GM18909 (cell line): ENCODE data around the gene GPN1.
"Not testable (repeated sequence)": the region's sequence is repeated elsewhere in the genome, so short reads cannot be mapped to it uniquely, and the experiment has no call there.

ENCODE experiments used
- ATAC-seq: cut with Tn5 transposase; IDR thresholded peaks from one replicate; pipeline ENCODE4 v1.9.1; 2021; ENCODE audit warnings: mild to moderate bottlenecking; ENCODE audit not compliant: unreplicated experiment, poor library complexity

Gene GPN1

DNA sequence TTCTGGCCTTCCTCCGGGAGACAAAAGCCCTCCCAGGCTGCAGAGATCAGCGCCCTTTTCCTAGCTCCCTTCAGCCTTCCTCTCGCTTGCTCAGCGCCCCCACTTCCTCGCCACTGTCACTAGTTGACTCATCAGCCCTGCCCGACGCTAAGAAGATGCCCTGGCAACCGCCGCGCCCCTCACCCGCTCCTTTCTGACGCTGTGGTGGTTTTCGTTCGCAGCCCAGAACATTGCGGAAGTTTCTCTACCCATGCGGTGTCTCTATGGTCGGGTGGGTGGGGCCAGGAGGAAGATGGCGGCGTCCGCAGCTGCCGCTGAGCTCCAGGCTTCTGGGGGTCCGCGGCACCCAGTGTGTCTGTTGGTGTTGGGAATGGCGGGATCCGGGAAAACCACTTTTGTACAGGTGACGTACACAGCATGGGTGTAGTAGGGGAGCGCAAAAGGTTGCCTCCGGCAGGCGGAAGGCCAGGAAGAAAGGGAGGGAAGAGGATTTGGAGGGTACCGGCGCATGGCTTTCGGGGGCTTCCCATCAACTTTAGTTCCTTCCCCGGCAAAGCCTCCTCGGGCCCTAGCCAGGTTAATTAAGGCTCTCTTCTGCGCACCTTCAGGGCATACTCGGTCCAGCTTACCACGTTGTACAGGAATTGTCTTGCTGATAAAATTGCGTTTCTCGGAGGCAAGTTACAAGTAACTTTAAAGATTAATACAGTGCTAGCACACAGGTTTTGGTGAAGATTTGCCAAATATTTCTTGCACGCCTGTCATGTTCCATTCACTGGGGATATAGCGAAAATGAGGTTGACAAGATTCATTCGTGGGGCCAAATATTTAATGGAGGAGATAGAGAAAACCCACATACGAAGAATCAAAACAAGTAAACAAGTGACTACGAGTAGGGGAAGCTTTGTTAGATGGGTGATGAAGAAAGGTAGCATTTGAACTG is at the start of gene GPN1, which contains the start of gene CCDC121:
Gene GPN1 (plus strand): TSS at position 284 of the 943 bp plus-strand sequence. CDS start 9 bp downstream, at position 293.
Gene CCDC121 (minus strand): TSS at position 246 of the 943 bp plus-strand sequence. CDS start 1,213 bp downstream, outside the sequence.
- peak; percentile 97 for ATAC-seq

DNA sequence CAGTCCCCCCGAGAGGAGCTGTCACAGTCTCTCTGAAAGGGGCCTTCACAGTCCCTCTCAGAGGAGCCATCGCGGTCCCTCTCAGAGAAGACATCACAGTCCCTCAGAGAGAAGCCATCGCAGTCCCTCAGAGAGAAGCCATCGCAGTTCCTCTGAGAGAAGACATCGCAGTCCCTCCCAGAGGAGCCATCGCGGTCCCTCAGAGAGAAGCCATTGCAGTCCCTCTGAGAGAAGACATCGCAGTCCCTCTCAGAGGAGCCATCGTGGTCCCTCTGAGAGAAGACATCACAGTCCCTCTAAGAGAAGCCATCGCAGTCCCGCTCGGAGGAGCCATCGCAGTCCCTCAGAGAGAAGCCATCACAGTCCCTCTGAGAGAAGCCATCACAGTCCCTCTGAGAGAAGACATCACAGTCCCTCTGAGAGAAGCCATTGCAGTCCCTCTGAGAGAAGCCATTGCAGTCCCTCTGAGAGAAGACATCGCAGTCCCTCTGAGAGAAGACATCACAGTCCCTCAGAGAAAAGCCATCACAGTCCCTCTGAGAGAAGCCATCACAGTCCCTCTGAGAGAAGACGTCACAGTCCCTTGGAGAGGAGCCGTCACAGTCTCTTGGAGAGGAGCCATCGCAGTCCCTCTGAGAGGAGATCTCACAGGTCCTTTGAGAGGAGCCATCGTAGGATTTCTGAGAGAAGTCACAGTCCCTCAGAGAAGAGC is 47.3 kb upstream of the GPN1 start:
- ATAC-seq, result no peak

DNA sequence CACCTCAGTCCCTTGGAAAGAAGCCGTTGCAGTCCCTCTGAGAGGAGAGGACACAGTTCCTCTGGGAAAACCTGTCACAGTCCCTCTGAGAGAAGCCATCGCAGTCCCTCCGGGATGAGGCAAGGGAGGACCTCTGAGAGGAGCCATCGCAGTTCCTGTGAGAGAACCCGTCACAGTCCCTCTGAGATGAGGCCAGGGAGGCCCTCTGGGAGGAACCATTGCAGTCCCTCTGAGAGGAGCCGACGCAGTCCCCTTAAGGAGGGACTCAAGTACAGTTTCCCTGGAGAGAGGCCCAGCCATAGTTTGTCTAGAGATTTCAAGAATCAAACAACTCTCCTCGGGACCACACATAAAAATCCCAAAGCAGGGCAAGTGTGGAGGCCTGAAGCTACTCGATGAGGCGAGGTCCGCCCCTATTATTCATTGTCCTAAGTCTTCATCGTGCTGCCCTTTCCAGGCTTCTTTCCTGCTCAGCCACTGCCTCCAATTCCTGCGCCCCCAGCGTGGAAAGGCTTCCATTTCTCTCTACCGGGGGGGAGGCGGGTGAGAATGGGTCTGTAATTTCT is 46.6 kb upstream of the GPN1 start:
- no peak for ATAC-seq

DNA sequence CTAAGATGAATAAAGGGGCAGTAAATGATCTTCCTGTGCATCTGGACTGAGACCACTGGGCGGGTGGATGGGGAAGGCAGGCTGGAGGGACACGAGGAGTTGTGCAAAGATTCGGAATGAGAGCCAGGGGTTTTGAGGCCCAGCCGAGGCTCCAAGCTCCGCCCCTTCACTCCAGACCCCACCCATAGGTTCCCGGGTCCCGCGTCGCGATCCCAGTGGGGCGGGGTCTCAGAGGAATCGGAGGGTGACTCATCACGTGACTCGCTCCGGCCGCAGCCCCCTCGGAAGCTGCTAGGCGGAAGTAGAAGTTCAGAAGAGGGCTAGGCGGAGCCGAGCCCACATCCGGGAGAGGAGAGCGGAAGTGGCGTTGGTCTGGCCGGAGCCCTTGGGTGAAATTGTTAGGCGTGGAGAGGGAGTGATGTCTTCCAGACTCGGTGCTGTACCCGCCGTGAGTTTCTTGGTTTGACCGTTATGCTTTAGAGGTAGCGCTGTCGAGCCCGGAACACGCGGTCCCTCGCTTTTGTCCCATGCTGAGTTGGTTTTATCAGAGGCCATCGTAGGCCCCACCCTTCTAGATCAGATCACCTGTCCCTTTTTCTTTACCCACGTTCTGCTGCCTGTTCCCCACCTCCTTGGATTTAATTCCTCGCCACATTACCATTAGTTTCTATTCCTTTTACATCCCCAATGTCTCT is 46.0 kb upstream of the GPN1 start, which contains the start of gene ZNF512:
Gene ZNF512 (plus strand): TSS at position 348 of the 695 bp plus-strand sequence. CDS start 71 bp downstream, at position 419.
- peak; percentile 94 for ATAC-seq

DNA sequence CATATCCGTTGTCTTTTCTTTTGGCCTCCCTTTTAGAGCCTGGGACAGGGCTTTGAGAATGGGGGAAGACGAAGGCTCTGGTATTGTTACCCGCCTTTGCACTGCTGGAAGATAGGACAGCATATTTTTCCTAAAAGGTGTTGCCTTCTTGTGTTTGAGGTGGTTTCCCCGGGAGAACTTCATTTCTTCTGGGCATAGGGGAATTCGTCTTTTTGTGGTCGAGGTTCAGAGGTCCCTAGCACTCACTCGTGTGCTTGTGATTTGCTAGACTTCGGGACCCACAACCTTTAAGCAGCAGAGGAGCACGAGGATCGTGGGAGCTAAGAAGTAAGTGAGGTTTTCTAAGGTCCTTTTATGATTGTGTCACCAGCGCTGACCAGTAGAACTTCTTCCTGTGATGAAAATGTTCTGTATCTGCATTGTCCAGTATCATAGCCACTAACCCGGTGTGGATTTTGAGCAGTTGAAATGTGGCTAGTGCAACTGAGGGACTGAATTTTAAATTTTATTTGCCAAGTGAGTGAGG is 45.4 kb upstream of the GPN1 start:
- no peak for ATAC-seq

DNA sequence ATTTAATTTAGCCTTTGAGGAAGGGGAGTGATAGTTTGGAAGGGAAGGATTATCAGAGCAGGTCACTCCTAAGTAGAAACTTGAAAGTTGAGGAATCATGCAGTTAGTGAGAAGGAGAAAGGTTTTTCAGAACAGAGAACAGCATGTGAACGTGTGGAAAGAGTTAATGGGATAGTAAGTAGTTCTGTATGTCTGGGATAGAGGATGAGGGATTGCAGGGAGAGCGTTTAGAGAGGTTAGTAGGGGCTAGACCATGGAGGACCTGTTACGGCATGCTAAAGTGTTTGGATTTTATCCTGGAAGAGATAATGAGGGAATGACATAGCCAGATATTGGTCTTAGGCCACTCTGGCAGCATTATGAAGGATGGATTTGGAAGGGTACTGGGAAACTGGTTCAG is 44.3 kb upstream of the GPN1 start:
- ATAC-seq, result no peak

DNA sequence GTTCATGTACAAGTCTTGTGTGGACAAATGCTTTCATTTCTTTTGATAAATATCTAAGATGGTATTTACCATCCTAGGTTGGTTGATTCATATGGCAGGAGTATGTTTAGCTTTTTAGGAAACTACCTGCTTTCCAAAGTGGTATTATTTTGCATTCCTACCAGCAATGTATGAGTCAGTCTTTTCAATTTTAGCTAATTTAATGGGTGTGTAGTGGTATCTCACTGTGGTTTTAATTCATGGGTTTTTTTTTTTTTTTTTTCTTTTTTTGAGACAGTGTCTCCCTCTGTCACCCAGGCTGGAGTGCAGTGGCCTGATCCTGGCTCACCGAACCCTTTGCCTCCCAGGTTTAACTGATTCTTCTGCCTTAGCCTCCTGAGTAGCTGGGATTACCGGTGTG is 41.8 kb upstream of the GPN1 start:
- no peak for ATAC-seq

DNA sequence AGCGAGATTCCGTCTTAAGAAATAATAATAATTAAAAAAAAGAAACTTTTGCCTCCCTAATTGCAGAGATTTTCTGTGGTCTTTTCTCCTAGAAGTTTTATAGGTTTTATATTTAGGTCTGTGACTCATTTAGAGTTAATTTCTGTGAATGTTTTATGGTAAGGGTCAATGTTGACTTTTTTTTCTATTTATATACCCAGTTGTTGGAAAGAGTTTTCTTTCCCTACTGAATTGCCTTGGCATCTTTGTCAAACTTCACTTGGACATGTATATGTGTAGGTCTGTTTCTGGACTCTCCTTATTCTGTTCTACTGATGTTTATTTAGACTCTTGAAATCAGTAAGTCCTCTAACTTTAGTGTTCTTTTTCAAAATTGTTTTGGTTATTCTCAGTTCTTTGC is 40.5 kb upstream of the GPN1 start:
- no peak for ATAC-seq

DNA sequence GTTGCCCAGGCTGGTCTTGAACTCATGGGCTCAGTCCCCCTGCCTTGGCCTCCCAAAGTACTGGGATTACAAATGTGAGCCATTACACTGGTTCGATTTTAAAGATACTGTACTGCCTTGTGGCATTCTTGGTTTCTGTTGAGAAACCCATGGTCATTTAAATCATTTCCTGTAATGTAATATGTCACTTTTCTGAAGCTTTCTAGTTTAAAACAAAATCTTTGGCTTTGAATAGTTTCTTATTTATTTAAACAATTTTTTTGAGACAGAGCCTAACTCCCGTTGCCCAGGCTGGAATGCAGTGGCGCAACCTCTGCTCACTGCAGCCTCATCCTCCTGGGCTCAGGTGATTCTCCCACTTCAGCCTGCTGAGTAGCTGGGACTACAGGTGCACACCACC is 37.1 kb upstream of the GPN1 start:
- no peak for ATAC-seq

DNA sequence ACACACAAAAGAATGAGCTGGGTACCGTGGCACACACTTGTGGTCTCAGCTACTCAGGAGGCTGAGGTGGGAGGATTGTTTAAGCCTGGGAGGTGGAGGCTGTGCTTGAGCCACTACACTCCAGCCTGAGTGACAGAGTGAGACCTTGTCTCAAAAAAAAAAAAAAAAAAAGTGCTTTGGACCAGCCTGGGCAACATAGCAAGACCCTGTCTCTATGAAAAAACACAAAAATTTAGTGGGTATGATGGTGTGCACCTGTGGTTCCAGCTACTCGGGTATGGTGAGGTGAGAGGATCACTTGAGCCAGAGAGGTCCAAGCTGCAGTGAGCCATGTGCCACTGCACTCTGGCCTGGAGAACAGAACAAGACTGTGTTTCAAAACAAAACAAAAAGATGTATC is 35.6 kb upstream of the GPN1 start:
- ATAC-seq, result no peak

DNA sequence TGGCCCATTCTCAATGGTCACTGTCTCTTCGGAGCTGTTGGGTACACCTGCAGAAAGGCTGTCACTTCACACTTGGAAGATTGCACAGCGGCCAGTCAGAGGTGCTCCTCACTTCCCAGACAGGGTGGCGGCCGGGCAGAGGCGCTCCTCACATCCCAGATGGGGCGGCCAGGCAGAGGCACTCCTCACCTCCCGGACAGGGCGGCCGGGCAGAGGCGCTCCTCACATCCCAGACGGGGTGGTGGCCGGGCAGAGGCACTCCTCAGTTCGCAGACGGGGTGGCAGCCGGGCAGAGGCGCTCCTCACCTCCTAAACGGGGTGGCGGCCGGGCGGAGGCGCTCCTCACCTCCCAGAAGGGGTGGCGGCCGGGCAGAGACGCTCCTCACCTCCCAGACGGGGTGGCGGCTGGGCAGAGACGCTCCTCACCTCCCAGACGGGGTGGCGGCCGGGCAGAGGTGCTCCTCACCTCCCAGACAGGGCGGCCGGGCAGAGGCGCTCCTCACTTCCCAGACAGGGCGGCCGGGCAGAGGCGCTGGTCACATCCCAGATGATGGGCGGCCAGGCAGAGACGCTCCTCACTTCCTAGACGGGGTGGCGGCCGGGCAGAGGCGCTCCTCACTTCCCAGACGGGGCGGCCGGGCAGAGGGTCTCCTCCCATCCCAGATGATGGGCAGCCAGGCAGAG is 34.7 kb upstream of the GPN1 start:
- not testable (repeated sequence) for ATAC-seq

DNA sequence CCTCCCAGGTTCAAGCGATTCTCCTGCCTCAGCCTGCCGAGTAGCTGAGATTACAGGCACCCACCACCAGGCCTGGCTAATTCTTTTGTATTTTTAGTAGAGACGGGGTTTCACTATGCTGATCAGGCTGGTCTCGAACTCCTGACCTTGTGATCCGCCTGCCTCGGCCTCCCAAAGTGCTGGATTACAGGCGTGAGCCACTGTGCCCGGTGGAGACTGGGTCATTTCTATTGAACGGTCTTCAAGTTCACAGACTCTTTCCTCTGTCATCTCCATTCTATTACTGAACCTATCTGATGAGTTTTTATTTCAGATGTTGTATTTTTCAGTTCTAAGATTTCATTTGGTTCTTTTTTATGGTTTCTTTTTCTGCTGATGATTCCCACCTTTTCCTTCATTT is 33.4 kb upstream of the GPN1 start:
- not testable (repeated sequence) for ATAC-seq

DNA sequence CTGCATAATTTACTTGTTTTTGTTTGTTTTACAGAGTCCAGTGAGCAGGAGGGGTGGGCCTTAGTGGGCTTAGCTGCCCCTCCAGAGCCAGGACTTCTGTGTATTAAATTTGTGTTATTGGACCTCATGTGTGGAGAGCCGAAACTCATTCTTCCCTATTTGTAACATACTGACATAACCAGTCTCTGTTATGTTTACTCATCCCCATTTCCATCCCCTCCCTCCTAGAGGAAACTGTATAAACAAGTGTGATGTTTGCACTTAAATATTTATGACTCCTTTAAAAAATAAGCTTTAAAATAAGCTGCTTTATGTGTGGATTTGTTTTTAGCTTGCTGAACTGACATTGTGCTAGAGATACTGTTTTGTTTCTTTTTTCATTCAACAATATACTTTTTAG is 32.2 kb upstream of the GPN1 start:
- ATAC-seq, result no peak

DNA sequence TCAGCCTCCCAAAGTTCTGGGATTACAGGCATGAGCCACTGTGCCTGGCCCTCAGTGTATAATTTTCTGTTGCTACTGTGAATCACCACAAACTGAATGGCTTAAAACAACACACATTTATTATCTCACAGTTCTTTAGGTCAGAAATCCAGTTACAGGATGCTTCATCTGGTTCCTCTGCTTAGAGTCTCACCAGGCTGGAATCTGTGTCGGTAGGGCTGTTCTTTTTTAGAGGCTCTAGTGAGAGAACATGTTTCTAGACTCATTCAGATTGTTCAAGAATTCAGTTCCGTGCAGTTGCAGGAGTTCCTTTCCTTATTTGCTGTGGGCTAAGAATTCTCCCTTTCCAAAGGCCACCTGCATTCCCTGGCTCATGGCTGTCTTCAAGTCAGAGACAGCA is 22.2 kb upstream of the GPN1 start:
- no peak for ATAC-seq

DNA sequence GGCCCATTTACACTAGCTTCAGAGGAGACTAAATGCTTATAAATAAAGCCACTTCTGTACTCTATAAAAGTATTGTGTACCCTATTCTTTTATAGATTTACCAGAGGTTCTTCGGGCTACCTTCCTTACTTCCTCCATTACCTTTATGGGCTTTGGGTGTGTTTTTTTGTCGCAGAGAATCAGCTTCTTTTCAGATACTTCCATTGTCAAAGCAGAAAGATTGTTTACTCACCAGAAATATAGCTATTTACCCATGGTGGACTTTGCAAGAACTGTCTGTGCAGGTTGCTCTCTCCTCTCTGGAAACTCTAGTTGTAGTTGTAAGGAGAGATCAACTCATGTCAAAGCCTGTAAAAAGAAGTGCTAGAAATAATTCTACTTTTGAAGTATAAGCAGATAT is 14.9 kb upstream of the GPN1 start:
- ATAC-seq, result no peak

DNA sequence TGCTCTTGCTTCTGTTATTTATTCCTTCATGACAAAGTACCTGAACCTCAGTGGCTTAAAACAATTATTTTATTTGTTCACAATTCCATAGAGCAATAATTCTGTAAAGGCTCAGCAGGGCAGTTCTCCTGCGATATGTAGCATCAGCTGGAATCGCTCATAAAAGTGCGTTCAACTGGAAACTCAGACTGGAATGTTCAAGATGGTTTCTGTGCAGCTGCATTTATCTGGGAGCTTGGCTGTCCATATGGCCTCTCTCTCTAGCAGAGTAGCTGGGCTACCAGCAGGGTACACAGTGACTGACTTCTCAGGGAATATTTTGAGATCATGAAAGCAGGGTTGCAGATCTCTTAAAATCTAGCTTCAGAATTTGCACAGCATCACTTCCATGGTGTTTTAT is 13.5 kb upstream of the GPN1 start:
- ATAC-seq, result no peak

DNA sequence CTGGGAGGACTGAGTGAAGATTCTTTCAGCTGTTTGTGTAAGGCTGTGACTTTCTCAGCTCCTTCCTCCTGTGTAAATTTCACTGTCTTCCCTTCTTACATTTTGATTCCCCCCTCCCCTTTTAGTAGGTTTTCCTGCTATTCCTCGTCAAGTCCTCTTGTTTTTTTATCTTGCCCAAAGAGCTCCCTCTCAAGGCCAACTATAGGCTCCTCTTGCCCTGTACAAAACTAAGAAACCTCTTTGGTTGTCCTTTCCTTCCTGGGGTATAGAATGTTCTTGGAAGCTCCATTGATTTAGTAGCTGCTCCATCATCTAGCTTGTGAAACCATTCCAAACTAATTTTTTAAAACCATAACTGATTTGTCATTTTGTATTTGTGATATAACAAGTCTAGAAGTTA is 7.3 kb upstream of the GPN1 start:
- ATAC-seq, result no peak

DNA sequence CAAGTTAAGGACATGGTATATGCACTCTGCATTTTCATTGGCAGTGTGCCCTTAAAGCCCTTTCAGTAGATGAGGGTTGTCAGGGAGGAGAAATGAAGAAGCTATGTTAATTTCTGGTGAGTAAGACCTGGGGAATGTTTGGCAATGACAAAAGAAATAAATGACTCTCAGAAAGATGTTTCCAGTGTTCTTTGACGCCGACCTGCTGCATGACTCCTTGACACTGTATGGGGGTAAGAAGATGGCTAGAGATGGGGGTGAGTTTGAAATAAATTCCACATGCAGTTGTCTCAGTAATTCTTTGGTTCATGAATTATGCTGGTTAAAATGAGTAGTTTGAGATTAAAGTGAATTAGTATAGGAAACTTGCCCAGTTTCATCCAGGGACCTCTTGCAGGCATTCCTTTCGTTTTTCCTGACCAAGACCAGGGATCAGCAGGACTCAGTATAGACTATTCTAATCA is 5.9 kb upstream of the GPN1 start:
- no peak for ATAC-seq

DNA sequence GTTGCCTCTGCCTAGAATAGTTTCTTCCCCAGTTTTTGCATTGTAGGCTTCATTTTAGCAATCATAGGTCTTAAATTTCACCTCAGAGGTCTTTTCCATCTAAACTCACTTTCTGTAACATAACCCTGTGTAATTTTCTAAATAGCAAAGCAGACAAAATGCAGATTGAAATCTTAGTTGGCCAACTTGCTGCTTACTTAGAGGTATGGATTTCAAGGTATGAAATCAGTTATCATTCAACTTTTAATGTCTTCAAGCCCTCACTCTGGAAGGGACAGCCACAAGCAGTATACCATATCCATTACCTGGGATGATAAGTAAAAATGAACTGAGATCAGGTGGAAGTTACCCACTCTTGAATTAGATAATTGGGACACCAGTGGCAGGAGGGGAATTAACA is 3.9 kb upstream of the GPN1 start:
- no peak for ATAC-seq
